ENCODE results near the gene NRF1. TPM values are rescaled to one million over a fixed set of nuclear protein-coding genes. Genes with fewer than 3 reads are reported as not detected.

NRF1 gene
- total RNA-seq, 1 donor from 2014 or later = 22.6 TPM

GRCh38 chr7:129642871-129643549 is 31.5 kb downstream of the NRF1 start:
- TF ChIP-seq CTCF (IDR thresholded peaks at IDR 0.05) = no peak
- TF ChIP-seq POLR2A (IDR thresholded peaks at IDR 0.05) = no peak
- TF ChIP-seq POLR2AphosphoS5 (IDR thresholded peaks at IDR 0.05; ENCODE audit: insufficient read depth in 1 of 2, low read depth in 1 of 2) = no peak
- no peaks in the 10 kb centered on the region for H3K36me3 ChIP-seq
- no peak overlapping the region for H3K4me3 ChIP-seq
- H3K9me3 ChIP-seq = no peaks in the 10 kb centered on the region
- H3K27me3 ChIP-seq = no peaks in the 10 kb centered on the region
- no peak overlapping the region for H3K27ac ChIP-seq
- intact Hi-C loops (cut with DNase I) = no loop called here
- H3K4me1 ChIP-seq = no peaks in the 10 kb centered on the region
- DNase-seq (ENCODE audit: extremely low spot score in 2 of 2) = no peak

GRCh38 chr7:129643550-129644170 is 32.1 kb downstream of the NRF1 start:
- intact Hi-C loops (cut with DNase I) = no loop called here
- TF ChIP-seq POLR2AphosphoS5 (IDR thresholded peaks at IDR 0.05; ENCODE audit: insufficient read depth in 1 of 2, low read depth in 1 of 2) (no peak), POLR2A (IDR thresholded peaks at IDR 0.05) (no peak), CTCF (IDR thresholded peaks at IDR 0.05) (no peak)
- DNase-seq (ENCODE audit: extremely low spot score in 2 of 2) = no peak
- no peaks in the 10 kb centered on the region for H3K4me1 ChIP-seq
- no peak overlapping the region for H3K27ac ChIP-seq
- no peaks in the 10 kb centered on the region for H3K9me3 ChIP-seq
- H3K4me3 ChIP-seq = no peak overlapping the region
- no peaks in the 10 kb centered on the region for H3K27me3 ChIP-seq
- H3K36me3 ChIP-seq = no peaks in the 10 kb centered on the region

GRCh38 chr7:129644634-129645230 is 33.2 kb downstream of the NRF1 start:
- intact Hi-C loops (cut with DNase I) = no loop called here

GRCh38 chr7:129646369-129647021 is 35.0 kb downstream of the NRF1 start:
- H3K4me3 ChIP-seq = no peak overlapping the region
- intact Hi-C loops (cut with DNase I) = no loop called here
- no peaks in the 10 kb centered on the region for H3K4me1 ChIP-seq
- no peaks in the 10 kb centered on the region for H3K36me3 ChIP-seq
- no peaks in the 10 kb centered on the region for H3K9me3 ChIP-seq
- no peaks in the 10 kb centered on the region for H3K27me3 ChIP-seq
- DNase-seq (ENCODE audit: extremely low spot score in 2 of 2) = no peak
- TF ChIP-seq CTCF (IDR thresholded peaks at IDR 0.05) = no peak
- H3K27ac ChIP-seq = no peak overlapping the region

More at GRCh38 chr7:129644634-129645230, 33.2 kb downstream of the NRF1 start:
- Histone ChIP-seq H3K36me3 (no peaks in the 10 kb centered on the region), H3K4me1 (no peaks in the 10 kb centered on the region), H3K4me3 (no peak overlapping the region), H3K27ac (no peak overlapping the region), H3K27me3 (no peaks in the 10 kb centered on the region), H3K9me3 (no peaks in the 10 kb centered on the region)
- no peak for DNase-seq (ENCODE audit: extremely low spot score in 2 of 2)
- TF ChIP-seq POLR2AphosphoS5 (IDR thresholded peaks at IDR 0.05; ENCODE audit: insufficient read depth in 1 of 2, low read depth in 1 of 2) (no peak), POLR2A (IDR thresholded peaks at IDR 0.05) (no peak), CTCF (IDR thresholded peaks at IDR 0.05) (no peak)

Measured in vagina (tissue), 2 donors.